Activated naive CD8-positive, alpha-beta T cell treated with anti-CD3 and anti-CD28 coated beads for 36 hours (primary cell): ENCODE results near the gene EXOC3L1. TPM values are rescaled to one million over a fixed set of nuclear protein-coding genes. Genes with fewer than 3 reads are reported as not detected.

Experiments
- DNase-seq: peaks from one replicate; pipeline ENCODE4 v3.0.0; 2021
- H3K27ac Mint-ChIP-seq: one replicate; pipeline ENCODE4 v1.8.0; 2022; ENCODE audit warnings: mild to moderate bottlenecking, moderate library complexity, mixed read lengths
- H3K27me3 Mint-ChIP-seq: one replicate; pipeline ENCODE4 v1.8.0; 2022; ENCODE audit warnings: mild to moderate bottlenecking, mixed read lengths
- H3K36me3 Mint-ChIP-seq: one replicate; pipeline ENCODE4 v1.8.0; 2021; ENCODE audit warnings: mild to moderate bottlenecking, mixed read lengths
- H3K4me1 Mint-ChIP-seq: one replicate; pipeline ENCODE4 v1.8.0; 2021; ENCODE audit warnings: mixed read lengths
- H3K4me3 Mint-ChIP-seq: one replicate; pipeline ENCODE4 v1.8.0; 2022; ENCODE audit warnings: mild to moderate bottlenecking, moderate library complexity, mixed read lengths
- H3K9me3 Mint-ChIP-seq: one replicate; pipeline ENCODE4 v1.8.0; 2022; ENCODE audit warnings: mixed read lengths
- total RNA-seq, 2 experiments: library from RNA; stranded (reverse); gene quantifications; one replicate each; pipeline ENCODE4 v1.2.3, GENCODE V29; 2021

Gene EXOC3L1
- total RNA-seq, 2 experiments from 2014 or later, result 0.19 TPM; not detected in 1

- no peak within 1 kb of the TSS for H3K27ac Mint-ChIP-seq
- peaks cover 1% of the 10 kb centered on the region for H3K36me3 Mint-ChIP-seq
- DNase-seq, result peak; percentile 92
- H3K9me3 Mint-ChIP-seq, result no peaks in the 10 kb centered on the region
- H3K4me3 Mint-ChIP-seq, result peak within 1 kb of the TSS; percentile 53
- peaks cover 25% of the 10 kb centered on the region for H3K27me3 Mint-ChIP-seq
- H3K4me1 Mint-ChIP-seq, result peaks cover 9% of the 10 kb centered on the region
Measured at GRCh38 chr16:67183627-67184452, 6.1 kb downstream of the EXOC3L1 start, which contains the start of gene MATCAP1. MATCAP1 (minus strand) TSS chr16:67183963; CDS start chr16:67180610, 3,353 bp downstream.

- Mint-ChIP-seq H3K27me3 (peaks cover 30% of the 10 kb centered on the region), H3K36me3 (peaks cover 3% of the 10 kb centered on the region), H3K4me1 (peaks cover 12% of the 10 kb centered on the region), H3K9me3 (no peaks in the 10 kb centered on the region), H3K4me3 (no peak overlapping the region), H3K27ac (no peak overlapping the region)
- no peak for DNase-seq
Measured at GRCh38 chr16:67183284-67183626, 6.7 kb downstream of the EXOC3L1 start.

GRCh38 chr16:67182288-67182687 is 7.6 kb downstream of the EXOC3L1 start:
- Mint-ChIP-seq H3K9me3 (no peaks in the 10 kb centered on the region), H3K27me3 (peaks cover 39% of the 10 kb centered on the region), H3K4me1 (peaks cover 18% of the 10 kb centered on the region), H3K27ac (no peak overlapping the region), H3K36me3 (peaks cover 3% of the 10 kb centered on the region), H3K4me3 (no peak overlapping the region)
- DNase-seq, result no peak

GRCh38 chr16:67181346-67181745 is 8.6 kb downstream of the EXOC3L1 start:
- no peak for DNase-seq
- Mint-ChIP-seq H3K4me3 (no peak overlapping the region), H3K4me1 (peaks cover 18% of the 10 kb centered on the region), H3K27me3 (peaks cover 41% of the 10 kb centered on the region), H3K27ac (no peak overlapping the region), H3K9me3 (no peaks in the 10 kb centered on the region), H3K36me3 (peaks cover 3% of the 10 kb centered on the region)

- DNase-seq, result no peak
- Mint-ChIP-seq H3K4me3 (no peak overlapping the region), H3K36me3 (peaks cover 3% of the 10 kb centered on the region), H3K4me1 (peaks cover 12% of the 10 kb centered on the region), H3K9me3 (no peaks in the 10 kb centered on the region), H3K27ac (no peak overlapping the region), H3K27me3 (peaks cover 48% of the 10 kb centered on the region)
Measured at GRCh38 chr16:67180166-67180565, 9.8 kb downstream of the EXOC3L1 start.

- Mint-ChIP-seq H3K4me1 (peaks cover 9% of the 10 kb centered on the region), H3K36me3 (peaks cover 3% of the 10 kb centered on the region), H3K27me3 (peaks cover 48% of the 10 kb centered on the region), H3K9me3 (no peaks in the 10 kb centered on the region), H3K27ac (no peak overlapping the region), H3K4me3 (no peak overlapping the region)
- no peak for DNase-seq
Measured at GRCh38 chr16:67179421-67180080, 10.4 kb downstream of the EXOC3L1 start.

GRCh38 chr16:67177743-67178699 is 11.9 kb downstream of the EXOC3L1 start:
- no peak overlapping the region for H3K27ac Mint-ChIP-seq
- peak overlapping the region; percentile 57 for H3K4me3 Mint-ChIP-seq
- H3K9me3 Mint-ChIP-seq, result no peaks in the 10 kb centered on the region
- DNase-seq, result peak; percentile 67
- H3K36me3 Mint-ChIP-seq, result peaks cover 3% of the 10 kb centered on the region
- H3K27me3 Mint-ChIP-seq, result peaks cover 59% of the 10 kb centered on the region
- peaks cover 19% of the 10 kb centered on the region for H3K4me1 Mint-ChIP-seq

GRCh38 chr16:67176662-67177061 is 13.3 kb downstream of the EXOC3L1 start:
- peaks cover 72% of the 10 kb centered on the region for H3K27me3 Mint-ChIP-seq
- H3K27ac Mint-ChIP-seq, result no peak overlapping the region
- H3K9me3 Mint-ChIP-seq, result no peaks in the 10 kb centered on the region
- peaks cover 3% of the 10 kb centered on the region for H3K36me3 Mint-ChIP-seq
- H3K4me1 Mint-ChIP-seq, result peaks cover 20% of the 10 kb centered on the region
- DNase-seq, result no peak
- H3K4me3 Mint-ChIP-seq, result no peak overlapping the region

GRCh38 chr16:67174706-67175231 is 15.2 kb downstream of the EXOC3L1 start:
- Mint-ChIP-seq H3K27ac (no peak overlapping the region), H3K36me3 (peaks cover 3% of the 10 kb centered on the region), H3K4me1 (peaks cover 27% of the 10 kb centered on the region), H3K4me3 (no peak overlapping the region), H3K27me3 (peaks cover 86% of the 10 kb centered on the region), H3K9me3 (no peaks in the 10 kb centered on the region)
- no peak for DNase-seq

GRCh38 chr16:67173808-67174705 is 15.9 kb downstream of the EXOC3L1 start:
- peak; percentile 72 for DNase-seq
- Mint-ChIP-seq H3K27ac (no peak overlapping the region), H3K4me3 (peak overlapping the region; percentile 72), H3K4me1 (peaks cover 29% of the 10 kb centered on the region), H3K36me3 (peaks cover 3% of the 10 kb centered on the region), H3K27me3 (peaks cover 86% of the 10 kb centered on the region), H3K9me3 (no peaks in the 10 kb centered on the region)

GRCh38 chr16:67173323-67173722 is 16.6 kb downstream of the EXOC3L1 start:
- H3K27ac Mint-ChIP-seq, result no peak overlapping the region
- peaks cover 86% of the 10 kb centered on the region for H3K27me3 Mint-ChIP-seq
- H3K4me1 Mint-ChIP-seq, result peaks cover 25% of the 10 kb centered on the region

GRCh38 chr16:67170949-67171649 is 18.8 kb downstream of the EXOC3L1 start:
- H3K4me1 Mint-ChIP-seq, result peaks cover 26% of the 10 kb centered on the region
- H3K9me3 Mint-ChIP-seq, result no peaks in the 10 kb centered on the region
- peak overlapping the region; percentile 66 for H3K4me3 Mint-ChIP-seq
- H3K27me3 Mint-ChIP-seq, result peaks cover 88% of the 10 kb centered on the region
- DNase-seq, result no peak
- no peak overlapping the region for H3K27ac Mint-ChIP-seq
- H3K36me3 Mint-ChIP-seq, result peaks cover 3% of the 10 kb centered on the region

More at GRCh38 chr16:67173323-67173722, 16.6 kb downstream of the EXOC3L1 start:
- no peaks in the 10 kb centered on the region for H3K36me3 Mint-ChIP-seq
- H3K9me3 Mint-ChIP-seq, result no peaks in the 10 kb centered on the region
- no peak for DNase-seq
- peak overlapping the region; percentile 72 for H3K4me3 Mint-ChIP-seq

GRCh38 chr16:67170168-67170948 is 19.6 kb downstream of the EXOC3L1 start, which contains the start of gene NOL3:
NOL3 (plus strand) TSS chr16:67170538.
- no peaks in the 10 kb centered on the region for H3K9me3 Mint-ChIP-seq
- peaks cover 87% of the 10 kb centered on the region for H3K27me3 Mint-ChIP-seq
- peak within 1 kb of the TSS; percentile 73 for H3K4me3 Mint-ChIP-seq
- H3K27ac Mint-ChIP-seq, result no peak within 1 kb of the TSS
- peak; percentile 49 for DNase-seq
- H3K4me1 Mint-ChIP-seq, result peaks cover 26% of the 10 kb centered on the region
- peaks cover 3% of the 10 kb centered on the region for H3K36me3 Mint-ChIP-seq
